WERI-Rb-1 (cell line): ENCODE measurements around the gene GABRE.

Experiments
- DNase-seq: peaks from one replicate; pipeline ENCODE4 v3.0.0-alpha.2; 2020
- H3K27ac ChIP-seq: fragments of 250-450 bp; sonication (Bioruptor Pico); 2 replicates; pipeline ENCODE4 v1.5.1; 2020; ENCODE audit warnings: mild to moderate bottlenecking, moderate library complexity
- H3K27me3 ChIP-seq: fragments of 250-450 bp; sonication (Bioruptor Pico); 2 replicates; pipeline ENCODE4 v1.5.1; 2021; ENCODE audit warnings: mild to moderate bottlenecking, low read depth, moderate library complexity; ENCODE audit not compliant: insufficient read depth, severe bottlenecking
- H3K36me3 ChIP-seq: fragments of 250-450 bp; sonication (Bioruptor Pico); 2 replicates; pipeline ENCODE4 v1.5.1; 2020; ENCODE audit warnings: mild to moderate bottlenecking, moderate library complexity
- H3K4me3 ChIP-seq: 2 replicates; pipeline ENCODE4 v1.5.1; 2011; ENCODE audit warnings: low read depth, mild to moderate bottlenecking, control low read depth, low read length
- H3K9me3 ChIP-seq: fragments of 250-450 bp; sonication (Bioruptor Pico); 2 replicates; pipeline ENCODE4 v1.5.1; 2021; ENCODE audit warnings: mild to moderate bottlenecking, moderate library complexity; ENCODE audit not compliant: severe bottlenecking
- TF ChIP-seq, protein P1 (sequence below): IDR thresholded peaks from 2 replicates; pipeline ENCODE4 v1.5.1; 2011; ENCODE audit warnings: low read depth, mild to moderate bottlenecking, control low read depth, inconsistent platforms, low read length

Gene GABRE, protein sequence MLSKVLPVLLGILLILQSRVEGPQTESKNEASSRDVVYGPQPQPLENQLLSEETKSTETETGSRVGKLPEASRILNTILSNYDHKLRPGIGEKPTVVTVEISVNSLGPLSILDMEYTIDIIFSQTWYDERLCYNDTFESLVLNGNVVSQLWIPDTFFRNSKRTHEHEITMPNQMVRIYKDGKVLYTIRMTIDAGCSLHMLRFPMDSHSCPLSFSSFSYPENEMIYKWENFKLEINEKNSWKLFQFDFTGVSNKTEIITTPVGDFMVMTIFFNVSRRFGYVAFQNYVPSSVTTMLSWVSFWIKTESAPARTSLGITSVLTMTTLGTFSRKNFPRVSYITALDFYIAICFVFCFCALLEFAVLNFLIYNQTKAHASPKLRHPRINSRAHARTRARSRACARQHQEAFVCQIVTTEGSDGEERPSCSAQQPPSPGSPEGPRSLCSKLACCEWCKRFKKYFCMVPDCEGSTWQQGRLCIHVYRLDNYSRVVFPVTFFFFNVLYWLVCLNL

DNA sequence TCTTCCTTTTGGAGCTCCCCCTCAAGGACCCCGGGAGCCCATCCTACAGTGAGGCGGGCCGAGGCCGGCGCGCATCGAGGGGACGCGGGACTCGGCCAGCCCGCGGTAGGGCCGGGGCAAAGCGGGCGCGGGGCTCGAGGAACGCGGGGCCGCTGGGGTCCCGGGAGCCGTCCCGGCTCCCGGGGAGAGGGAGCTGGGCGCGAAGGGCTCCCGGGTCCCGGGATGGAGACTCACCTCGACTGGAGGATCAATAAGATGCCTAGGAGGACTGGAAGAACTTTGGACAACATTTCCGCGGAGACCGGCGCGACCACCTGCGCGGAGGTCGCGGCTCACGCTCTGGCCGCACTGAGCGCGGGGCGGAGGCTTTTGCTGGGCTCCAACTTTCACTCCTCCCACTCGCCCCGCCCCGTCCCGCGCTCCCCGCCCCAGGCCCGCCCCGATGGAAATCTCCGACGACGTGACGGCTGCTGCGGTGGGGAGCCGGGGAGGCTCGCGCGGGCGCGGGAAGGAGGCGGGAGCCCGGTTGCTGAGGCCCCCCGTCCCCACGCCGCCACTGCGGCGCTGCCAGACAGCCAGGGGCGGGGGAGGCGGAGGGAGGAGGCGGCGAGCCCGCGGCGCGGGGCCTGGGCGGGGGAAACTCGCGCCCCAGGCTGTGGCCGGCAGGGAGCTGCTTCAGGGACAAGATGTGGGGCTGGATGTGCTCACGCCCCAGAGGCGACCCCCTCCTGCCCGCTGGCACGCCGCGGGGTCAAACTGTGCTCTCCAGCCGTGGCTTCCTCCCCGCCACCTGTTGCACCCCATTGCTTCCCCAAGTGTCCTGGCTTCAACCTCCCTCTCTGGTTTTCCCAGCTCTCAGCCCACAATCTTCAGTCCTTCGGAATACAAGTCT lies at the start of gene GABRE:
TSS of gene GABRE (minus strand) at position 341 of the 892 bp plus-strand sequence. CDS start at position 290, 51 bp downstream.
- Histone ChIP-seq H3K9me3 (no peaks in the 10 kb centered on the region), H3K4me3 (peak within 1 kb of the TSS; percentile 47), H3K27ac (peak within 1 kb of the TSS; percentile 36), H3K27me3 (no peaks in the 10 kb centered on the region), H3K36me3 (peaks cover 4% of the 10 kb centered on the region)
- TF ChIP-seq, protein P1, sequence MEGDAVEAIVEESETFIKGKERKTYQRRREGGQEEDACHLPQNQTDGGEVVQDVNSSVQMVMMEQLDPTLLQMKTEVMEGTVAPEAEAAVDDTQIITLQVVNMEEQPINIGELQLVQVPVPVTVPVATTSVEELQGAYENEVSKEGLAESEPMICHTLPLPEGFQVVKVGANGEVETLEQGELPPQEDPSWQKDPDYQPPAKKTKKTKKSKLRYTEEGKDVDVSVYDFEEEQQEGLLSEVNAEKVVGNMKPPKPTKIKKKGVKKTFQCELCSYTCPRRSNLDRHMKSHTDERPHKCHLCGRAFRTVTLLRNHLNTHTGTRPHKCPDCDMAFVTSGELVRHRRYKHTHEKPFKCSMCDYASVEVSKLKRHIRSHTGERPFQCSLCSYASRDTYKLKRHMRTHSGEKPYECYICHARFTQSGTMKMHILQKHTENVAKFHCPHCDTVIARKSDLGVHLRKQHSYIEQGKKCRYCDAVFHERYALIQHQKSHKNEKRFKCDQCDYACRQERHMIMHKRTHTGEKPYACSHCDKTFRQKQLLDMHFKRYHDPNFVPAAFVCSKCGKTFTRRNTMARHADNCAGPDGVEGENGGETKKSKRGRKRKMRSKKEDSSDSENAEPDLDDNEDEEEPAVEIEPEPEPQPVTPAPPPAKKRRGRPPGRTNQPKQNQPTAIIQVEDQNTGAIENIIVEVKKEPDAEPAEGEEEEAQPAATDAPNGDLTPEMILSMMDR: no peak
- peak; percentile 78 for DNase-seq

DNA sequence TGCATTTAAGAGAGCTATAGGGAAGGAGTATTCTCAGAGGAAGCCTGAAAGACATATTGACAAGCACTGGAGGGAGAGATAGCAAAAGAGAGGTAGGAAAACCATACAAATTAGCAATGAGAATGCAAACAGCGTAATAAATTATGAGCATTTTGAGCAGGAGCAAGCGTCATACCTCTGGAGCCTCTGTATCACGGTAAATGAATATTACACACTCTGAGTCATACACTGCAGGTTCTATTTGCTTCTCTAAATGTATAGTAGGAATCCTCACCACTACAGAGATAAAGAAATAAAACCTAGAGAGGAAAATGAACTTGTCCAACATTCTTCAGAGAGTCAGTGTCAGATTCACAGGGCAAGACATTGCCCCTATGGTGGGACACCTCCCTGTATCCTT lies 46.4 kb upstream of the GABRE start:
- Histone ChIP-seq H3K27ac (no peak overlapping the region), H3K4me3 (no peak overlapping the region), H3K36me3 (no peaks in the 10 kb centered on the region), H3K27me3 (peaks cover 24% of the 10 kb centered on the region), H3K9me3 (no peaks in the 10 kb centered on the region)
- DNase-seq: no peak
- TF ChIP-seq, protein P1: no peak

GRCh38 chrX:151999813-152000212 lies 25.3 kb upstream of the GABRE start:
- no peak overlapping the region for H3K27ac ChIP-seq
- no peak overlapping the region for H3K4me3 ChIP-seq
- no peaks in the 10 kb centered on the region for H3K36me3 ChIP-seq
- H3K27me3 ChIP-seq: peaks cover 7% of the 10 kb centered on the region
- DNase-seq: no peak
- TF ChIP-seq, protein P1: no peak
- H3K9me3 ChIP-seq: no peaks in the 10 kb centered on the region

DNA sequence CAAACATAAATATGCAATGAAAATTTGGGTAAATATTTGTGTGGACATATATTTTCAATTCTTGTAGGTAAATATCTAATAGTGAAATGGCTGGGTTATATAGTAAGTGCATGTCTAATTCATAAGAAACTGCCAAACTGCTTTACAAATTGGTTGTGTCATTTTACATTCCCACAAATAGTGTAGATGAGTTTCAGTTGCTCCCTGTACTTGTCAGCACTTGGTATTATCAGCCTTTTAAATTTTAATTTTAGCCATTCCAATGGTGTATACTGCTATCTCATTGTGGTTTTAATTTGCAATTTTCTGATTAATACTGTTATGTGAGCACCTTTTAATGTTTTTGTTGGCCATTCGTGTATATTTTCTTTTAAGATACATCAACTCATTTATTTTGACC lies 23.1 kb upstream of the GABRE start:
- no peaks in the 10 kb centered on the region for H3K36me3 ChIP-seq
- no peak for DNase-seq
- H3K4me3 ChIP-seq: no peak overlapping the region
- TF ChIP-seq, protein P1: no peak
- no peak overlapping the region for H3K27ac ChIP-seq
- H3K27me3 ChIP-seq: peaks cover 7% of the 10 kb centered on the region
- no peaks in the 10 kb centered on the region for H3K9me3 ChIP-seq

DNA sequence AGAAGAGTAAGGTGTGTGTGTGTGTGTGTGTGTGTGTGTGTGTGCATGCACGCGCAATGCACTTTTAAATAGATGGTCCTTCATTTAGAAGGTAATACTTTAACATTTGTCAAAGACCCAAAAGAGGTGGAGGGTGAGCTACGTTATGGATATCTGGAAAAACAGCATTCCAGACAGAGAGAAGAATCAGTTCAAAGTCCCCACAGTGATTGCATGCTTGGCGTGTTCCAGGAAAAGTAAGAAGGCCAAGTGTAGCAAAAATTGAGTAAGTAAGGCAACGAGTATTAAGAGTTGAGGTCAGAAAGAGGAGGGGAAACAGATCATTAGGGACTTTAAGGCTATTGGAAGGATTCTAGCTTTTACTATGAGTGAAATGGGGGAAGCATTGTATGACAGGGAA lies 21.9 kb upstream of the GABRE start:
- no peak overlapping the region for H3K27ac ChIP-seq
- no peak for DNase-seq
- TF ChIP-seq, protein P1: no peak
- H3K27me3 ChIP-seq: peaks cover 7% of the 10 kb centered on the region
- no peaks in the 10 kb centered on the region for H3K9me3 ChIP-seq
- H3K4me3 ChIP-seq: no peak overlapping the region
- no peaks in the 10 kb centered on the region for H3K36me3 ChIP-seq
